AG04449 (cell line): ENCODE data around the gene ETF1.

Experiments used
- CTCF ChIA-PET: fragments of 350-600 bp; formaldehyde crosslinking; extraction: SDS; loops from one replicate; lab custom pipeline; 2021; ENCODE audit warnings: antibody characterized with exemption; lab: Yijun Ruan, JAX
- POLR2A ChIA-PET: fragments of 400-600, 350-600 bp; formaldehyde crosslinking; extraction: SDS; loops from one replicate; lab custom pipeline; 2020; ENCODE audit warnings: antibody characterized with exemption, inconsistent platforms; lab: Yijun Ruan, JAX
- DNase-seq: peaks from one replicate; pipeline ENCODE4 v3.0.0-alpha.2; 2010; ENCODE audit warnings: low read depth, low spot score
- H3K4me3 ChIP-seq: 2 replicates; pipeline ENCODE4 v1.5.1; 2011; ENCODE audit warnings: low read depth, mild to moderate bottlenecking, control low read depth, low read length
- CTCF ChIP-seq: IDR thresholded peaks from one replicate; pipeline ENCODE4 v1.5.1; 2011; ENCODE audit warnings: mild to moderate bottlenecking, moderate library complexity, low read length, control low read depth, inconsistent platforms; ENCODE audit not compliant: insufficient read depth; ENCODE audit errors: missing control alignments

ETF1 gene

GRCh38 chr5:138559937-138560336 lies 16.9 kb upstream of the ETF1 start:
- H3K4me3 ChIP-seq: no peak overlapping the region
- no peak for TF ChIP-seq CTCF
- DNase-seq: no peak
- POLR2A ChIA-PET: no interaction called here
- CTCF ChIA-PET: interaction anchor here (2.6 kb wide), 1 partner anchor 12 kb away, joined by 14 read pairs; no protein-coding TSS in a partner anchor

GRCh38 chr5:138557677-138558076 lies 14.6 kb upstream of the ETF1 start:
- DNase-seq: no peak
- no peak overlapping the region for H3K4me3 ChIP-seq
- ChIA-PET CTCF (interaction anchor here (1.5 to 2.6 kb wide), 2 partner anchors 10 to 14 kb away, joined by 3 to 14 read pairs; no protein-coding TSS in a partner anchor), POLR2A (no interaction called here)
- no peak for TF ChIP-seq CTCF

GRCh38 chr5:138554143-138554542 lies 11.1 kb upstream of the ETF1 start:
- no peak for DNase-seq
- no peak for TF ChIP-seq CTCF
- no peak overlapping the region for H3K4me3 ChIP-seq
- POLR2A ChIA-PET: interaction anchor here (1.1 kb wide), 1 partner anchor 21 kb away, joined by 3 read pairs; the partner anchor contains the start of gene HSPA9
- CTCF ChIA-PET: interaction anchor here (1.0 kb wide), 1 partner anchor 8 kb away, joined by 3 read pairs; no protein-coding TSS in a partner anchor

GRCh38 chr5:138553437-138554095 lies 10.5 kb upstream of the ETF1 start:
- ChIA-PET CTCF (interaction anchor here (1.5 kb wide), 1 partner anchor 103 kb away, joined by 7 read pairs; no protein-coding TSS in a partner anchor), POLR2A (interaction anchor here (1.0 to 1.1 kb wide), 2 partner anchors 10 to 22 kb away, joined by 3 to 4 read pairs; partner anchors contain the start of gene HSPA9)
- no peak overlapping the region for H3K4me3 ChIP-seq
- no peak for TF ChIP-seq CTCF
- DNase-seq: no peak

GRCh38 chr5:138552657-138553056 lies 9.6 kb upstream of the ETF1 start:
- CTCF ChIA-PET: interaction anchor here (1.5 kb wide), 1 partner anchor 103 kb away, joined by 7 read pairs; no protein-coding TSS in a partner anchor
- H3K4me3 ChIP-seq: no peak overlapping the region
- TF ChIP-seq CTCF: no peak
- POLR2A ChIA-PET: interaction anchor here (1.0 kb wide), 1 partner anchor 9 kb away, joined by 4 read pairs; no protein-coding TSS in a partner anchor
- no peak for DNase-seq

GRCh38 chr5:138549414-138549813 lies 6.4 kb upstream of the ETF1 start:
- ChIA-PET POLR2A (no interaction called here), CTCF (interaction anchor here (1.7 to 4.2 kb wide), 6 partner anchors 7 to 99 kb away, joined by 5 to 43 read pairs (median 14); no protein-coding TSS in a partner anchor)
- no peak for DNase-seq
- no peak for TF ChIP-seq CTCF
- no peak overlapping the region for H3K4me3 ChIP-seq
